GM19238 (cell line): ENCODE measurements around the gene BTN2A1.

ENCODE experiments used
- DNase-seq: peaks from one replicate; pipeline ENCODE4 v3.0.0; 2011; ENCODE audit warnings: low spot score; ENCODE audit not compliant: insufficient read length

The BTN2A1 gene

GRCh38 chr6:26468829-26469228, 11.1 kb downstream of the BTN2A1 start:
- DNase-seq: no peak

GRCh38 chr6:26470643-26471042, 12.9 kb downstream of the BTN2A1 start:
- DNase-seq: no peak

GRCh38 chr6:26471970-26472369, 14.2 kb downstream of the BTN2A1 start:
- DNase-seq: no peak

- DNase-seq: no peak
Observed at GRCh38 chr6:26472549-26473290, 15.0 kb downstream of the BTN2A1 start.

- no peak for DNase-seq
Observed at GRCh38 chr6:26473429-26473757, 15.6 kb downstream of the BTN2A1 start.

GRCh38 chr6:26473758-26474438, 16.1 kb downstream of the BTN2A1 start:
- peak; percentile 60 for DNase-seq

- DNase-seq: no peak
Observed at GRCh38 chr6:26474439-26474881, 16.7 kb downstream of the BTN2A1 start.

GRCh38 chr6:26475823-26476729, 18.3 kb downstream of the BTN2A1 start:
- DNase-seq: no peak

GRCh38 chr6:26476896-26477295, 19.1 kb downstream of the BTN2A1 start:
- no peak for DNase-seq

GRCh38 chr6:26477426-26477825, 19.7 kb downstream of the BTN2A1 start:
- no peak for DNase-seq

- DNase-seq: no peak
Observed at GRCh38 chr6:26478100-26478984, 20.6 kb downstream of the BTN2A1 start.

- DNase-seq: no peak
Observed at GRCh38 chr6:26478985-26479278, 21.2 kb downstream of the BTN2A1 start.

- DNase-seq: no peak
Observed at GRCh38 chr6:26482338-26482737, 24.6 kb downstream of the BTN2A1 start.

GRCh38 chr6:26483727-26484126, 26.0 kb downstream of the BTN2A1 start:
- DNase-seq: no peak

- no peak for DNase-seq
Observed at GRCh38 chr6:26484161-26484560, 26.4 kb downstream of the BTN2A1 start.

- DNase-seq: no peak
Observed at GRCh38 chr6:26485112-26485780, 27.5 kb downstream of the BTN2A1 start.

- DNase-seq: no peak
Observed at GRCh38 chr6:26486358-26486757, 28.6 kb downstream of the BTN2A1 start.

- DNase-seq: no peak
Observed at GRCh38 chr6:26487466-26487865, 29.7 kb downstream of the BTN2A1 start.

GRCh38 chr6:26489996-26490964, 32.5 kb downstream of the BTN2A1 start:
- no peak for DNase-seq

- DNase-seq: no peak
Observed at GRCh38 chr6:26491604-26492003, 33.8 kb downstream of the BTN2A1 start.
